Vagina (tissue), 2 donors: ENCODE measurements around the gene CXCL9. TPM values are rescaled to one million over a fixed set of nuclear protein-coding genes. Genes with fewer than 3 reads are reported as not detected.

Source experiments
- DNase-seq, 2 donors: peaks; one replicate each; pipeline ENCODE4 v3.0.0-alpha.2; 2017; ENCODE audit errors: extremely low spot score in 2 of 2
- H3K27ac ChIP-seq: fragments of 200-600 bp; sonication (generic); one replicate; pipeline ENCODE4 v1.5.1; 2019
- H3K27me3 ChIP-seq: fragments of 200-600 bp; sonication (generic); one replicate; pipeline ENCODE4 v1.5.1; 2019
- H3K36me3 ChIP-seq, 2 donors: fragments of 200-600 bp; sonication (generic); one replicate each; pipeline ENCODE4 v1.5.1; 2017 to 2019
- H3K4me1 ChIP-seq: fragments of 200-600 bp; sonication (generic); one replicate; pipeline ENCODE4 v1.5.1; 2019
- H3K4me3 ChIP-seq, 2 donors: fragments of 200-600 bp; sonication (generic); 1 replicate in 1 of 2; 2 replicates in 1 of 2; pipeline ENCODE4 v1.5.1; 2016 to 2019
- H3K9me3 ChIP-seq: fragments of 200-600 bp; sonication (generic); one replicate; pipeline ENCODE4 v1.5.1; 2019
- CTCF ChIP-seq, 3 experiments: fragments of 450-650 bp in 2 of 3; fragments of 200-600 bp in 1 of 3; sonication (generic) in 1 of 3; IDR thresholded peaks; one replicate each; pipeline ENCODE4 v1.5.1; 2017 to 2019; ENCODE audit warnings: antibody characterized with exemption in 3 of 3, mild to moderate bottlenecking in 2 of 3, moderate library complexity in 2 of 3
- POLR2A ChIP-seq, 2 donors: fragments of 450-650 bp; IDR thresholded peaks; one replicate each; pipeline ENCODE4 v1.6.1; 2017; ENCODE audit warnings: antibody characterized with exemption in 2 of 2, mild to moderate bottlenecking in 2 of 2, moderate library complexity in 2 of 2
- POLR2AphosphoS5 ChIP-seq, 2 donors: sonication (generic); formaldehyde crosslinking; IDR thresholded peaks; one replicate each; pipeline ENCODE4 v1.9.0; 2017; ENCODE audit warnings: antibody characterized with exemption in 2 of 2, mild to moderate bottlenecking in 2 of 2, low read depth in 1 of 2; ENCODE audit not compliant: insufficient read depth in 1 of 2
- intact Hi-C: fragments of 100-400 bp; cut with DNase I; formaldehyde crosslinking; loops from one replicate; pipeline ENCODE4 v1.15.1; 2023
- total RNA-seq: library from RNA; depleted of rRNA; stranded (reverse); fragments of >200 nt; gene quantifications from one replicate; pipeline ENCODE4 v1.2.3, GENCODE V29; 2016

The CXCL9 gene
- total RNA-seq, 1 donor from 2014 or later, result 0.74 TPM

DNA sequence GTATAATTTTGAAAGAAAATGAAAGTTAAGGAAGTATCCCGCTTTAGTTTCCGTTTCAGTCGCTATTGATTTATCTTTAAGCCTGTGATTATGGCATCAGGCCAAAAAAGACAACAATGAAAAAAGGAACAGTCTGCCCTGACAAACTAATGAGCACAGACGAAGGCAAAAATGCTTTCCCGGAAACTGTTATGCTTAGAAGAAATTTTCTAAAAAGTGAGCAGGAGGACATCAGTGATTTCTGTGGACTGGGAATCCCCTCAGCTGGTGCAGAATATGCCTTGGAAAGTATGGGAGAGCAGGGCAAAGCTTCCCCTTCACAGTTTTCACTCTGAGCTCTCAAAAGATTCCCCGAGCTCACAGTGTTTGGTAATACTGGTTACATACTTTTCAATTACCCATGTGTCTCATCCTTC is 21.0 kb upstream of the CXCL9 start:
- H3K4me3 ChIP-seq, result peak overlapping the region in 1 of 2 donors; percentile 21
- no peak overlapping the region for H3K27ac ChIP-seq
- no peaks in the 10 kb centered on the region for H3K4me1 ChIP-seq
- TF ChIP-seq POLR2AphosphoS5 (IDR thresholded peaks at IDR 0.05; ENCODE audit: insufficient read depth in 1 of 2, low read depth in 1 of 2), result no peak
- no peak for TF ChIP-seq POLR2A (IDR thresholded peaks at IDR 0.05)
- TF ChIP-seq CTCF (IDR thresholded peaks at IDR 0.05), result no peak
- DNase-seq, result no peak
- H3K9me3 ChIP-seq, result no peaks in the 10 kb centered on the region
- no peaks in the 10 kb centered on the region for H3K36me3 ChIP-seq
- intact Hi-C loops, result no loop called here
- H3K27me3 ChIP-seq, result no peaks in the 10 kb centered on the region

DNA sequence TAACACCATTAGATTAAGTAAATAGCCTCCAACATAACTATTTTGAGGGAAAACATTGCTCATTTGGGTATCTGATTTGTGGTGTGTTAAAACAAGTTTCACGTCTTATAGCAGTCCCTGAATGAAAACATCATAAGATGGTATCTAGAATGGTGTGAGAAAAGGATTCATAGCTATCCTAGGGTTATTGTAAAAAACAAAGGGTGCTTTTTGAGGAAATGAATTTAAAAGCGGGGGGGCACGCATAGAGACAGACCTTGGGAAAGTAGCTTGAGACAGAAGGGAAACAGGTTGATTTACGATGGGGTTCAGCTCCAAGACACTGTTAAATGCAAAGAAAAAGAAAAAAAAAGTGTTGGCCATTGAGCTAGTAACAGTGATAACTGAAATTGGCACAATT is 16.8 kb upstream of the CXCL9 start:
- Histone ChIP-seq H3K27ac (no peak overlapping the region), H3K9me3 (no peaks in the 10 kb centered on the region), H3K4me1 (no peaks in the 10 kb centered on the region), H3K4me3 (no peak overlapping the region), H3K36me3 (no peaks in the 10 kb centered on the region), H3K27me3 (no peaks in the 10 kb centered on the region)
- DNase-seq, result no peak
- intact Hi-C loops, result no loop called here
- TF ChIP-seq POLR2AphosphoS5 (IDR thresholded peaks at IDR 0.05; ENCODE audit: insufficient read depth in 1 of 2, low read depth in 1 of 2) (no peak), POLR2A (IDR thresholded peaks at IDR 0.05) (no peak), CTCF (IDR thresholded peaks at IDR 0.05) (no peak)

DNA sequence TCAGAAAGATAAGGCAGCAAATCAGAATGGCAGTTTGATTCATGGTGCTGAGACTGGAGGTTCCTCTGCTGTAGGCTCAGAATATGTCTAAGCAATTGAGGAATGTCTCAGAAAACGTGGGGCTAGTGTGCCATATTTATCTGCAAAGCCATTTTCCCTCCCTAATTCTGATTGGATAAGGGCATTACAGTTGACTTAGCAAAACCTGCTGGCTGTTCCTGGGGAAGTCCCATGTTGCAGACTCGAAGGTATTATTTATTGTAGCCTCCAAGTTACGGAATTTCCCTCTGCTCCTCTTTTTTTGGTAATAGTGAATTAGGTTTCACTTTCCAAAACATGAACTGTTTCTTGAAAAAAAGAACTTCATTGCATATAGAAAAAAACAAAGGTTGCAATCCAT is 16.1 kb upstream of the CXCL9 start, which contains the start of gene CXCL10:
Gene CXCL10, minus strand, starts transcription at position 109 of the 400 bp plus-strand sequence. Its CDS starts 66 bp downstream, at position 43.
- no peaks in the 10 kb centered on the region for H3K4me1 ChIP-seq
- DNase-seq, result no peak
- TF ChIP-seq CTCF (IDR thresholded peaks at IDR 0.05) (no peak), POLR2A (IDR thresholded peaks at IDR 0.05) (no peak), POLR2AphosphoS5 (IDR thresholded peaks at IDR 0.05; ENCODE audit: insufficient read depth in 1 of 2, low read depth in 1 of 2) (no peak)
- no peak within 1 kb of the TSS for H3K4me3 ChIP-seq
- no peaks in the 10 kb centered on the region for H3K27me3 ChIP-seq
- H3K27ac ChIP-seq, result no peak within 1 kb of the TSS
- H3K9me3 ChIP-seq, result no peaks in the 10 kb centered on the region
- no peaks in the 10 kb centered on the region for H3K36me3 ChIP-seq
- intact Hi-C loops, result no loop called here

GRCh38 chr4:76022677-76023076 is 15.4 kb upstream of the CXCL9 start:
- intact Hi-C loops, result no loop called here
- no peaks in the 10 kb centered on the region for H3K4me1 ChIP-seq
- DNase-seq, result no peak
- no peak overlapping the region for H3K4me3 ChIP-seq
- no peaks in the 10 kb centered on the region for H3K27me3 ChIP-seq
- H3K27ac ChIP-seq, result no peak overlapping the region
- no peaks in the 10 kb centered on the region for H3K9me3 ChIP-seq
- no peak for TF ChIP-seq POLR2A (IDR thresholded peaks at IDR 0.05)
- TF ChIP-seq POLR2AphosphoS5 (IDR thresholded peaks at IDR 0.05; ENCODE audit: insufficient read depth in 1 of 2, low read depth in 1 of 2), result no peak
- H3K36me3 ChIP-seq, result no peaks in the 10 kb centered on the region

DNA sequence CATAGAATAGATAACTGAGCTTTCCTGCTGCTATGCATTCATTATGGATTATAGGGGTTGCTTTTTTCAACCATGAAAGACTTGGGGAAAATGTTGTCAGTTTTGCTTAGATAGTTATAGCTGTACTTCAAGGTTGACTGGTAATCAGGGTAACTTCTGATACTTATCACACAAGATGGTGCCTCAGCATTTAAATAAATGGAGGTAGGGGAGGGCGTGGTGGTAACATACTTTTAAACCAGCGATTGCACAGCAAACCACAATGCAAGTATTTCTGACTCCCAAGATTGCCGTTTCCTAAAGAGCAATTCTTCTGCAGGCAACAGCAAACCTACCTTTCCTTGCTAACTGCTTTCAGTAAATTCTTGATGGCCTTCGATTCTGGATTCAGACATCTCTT is 14.7 kb upstream of the CXCL9 start:
- H3K27ac ChIP-seq, result no peak overlapping the region
- no peak overlapping the region for H3K4me3 ChIP-seq
- no peaks in the 10 kb centered on the region for H3K27me3 ChIP-seq
- no peaks in the 10 kb centered on the region for H3K4me1 ChIP-seq
- DNase-seq, result no peak
- H3K9me3 ChIP-seq, result no peaks in the 10 kb centered on the region
- intact Hi-C loops, result no loop called here
- TF ChIP-seq CTCF (IDR thresholded peaks at IDR 0.05) (no peak), POLR2AphosphoS5 (IDR thresholded peaks at IDR 0.05; ENCODE audit: insufficient read depth in 1 of 2, low read depth in 1 of 2) (no peak), POLR2A (IDR thresholded peaks at IDR 0.05) (no peak)
- H3K36me3 ChIP-seq, result no peaks in the 10 kb centered on the region
